ENCODE measurements around the gene TXNDC5. TPM values are rescaled to one million over a fixed set of nuclear protein-coding genes. Genes with fewer than 3 reads are reported as not detected.

The TXNDC5 gene
- total and polyA plus RNA-seq, 9 of the 15 experiments (the other 6 are each of a cell fraction or from before 2014, with no cell fraction given): 33.9 to 156 (median 137) TPM

DNA sequence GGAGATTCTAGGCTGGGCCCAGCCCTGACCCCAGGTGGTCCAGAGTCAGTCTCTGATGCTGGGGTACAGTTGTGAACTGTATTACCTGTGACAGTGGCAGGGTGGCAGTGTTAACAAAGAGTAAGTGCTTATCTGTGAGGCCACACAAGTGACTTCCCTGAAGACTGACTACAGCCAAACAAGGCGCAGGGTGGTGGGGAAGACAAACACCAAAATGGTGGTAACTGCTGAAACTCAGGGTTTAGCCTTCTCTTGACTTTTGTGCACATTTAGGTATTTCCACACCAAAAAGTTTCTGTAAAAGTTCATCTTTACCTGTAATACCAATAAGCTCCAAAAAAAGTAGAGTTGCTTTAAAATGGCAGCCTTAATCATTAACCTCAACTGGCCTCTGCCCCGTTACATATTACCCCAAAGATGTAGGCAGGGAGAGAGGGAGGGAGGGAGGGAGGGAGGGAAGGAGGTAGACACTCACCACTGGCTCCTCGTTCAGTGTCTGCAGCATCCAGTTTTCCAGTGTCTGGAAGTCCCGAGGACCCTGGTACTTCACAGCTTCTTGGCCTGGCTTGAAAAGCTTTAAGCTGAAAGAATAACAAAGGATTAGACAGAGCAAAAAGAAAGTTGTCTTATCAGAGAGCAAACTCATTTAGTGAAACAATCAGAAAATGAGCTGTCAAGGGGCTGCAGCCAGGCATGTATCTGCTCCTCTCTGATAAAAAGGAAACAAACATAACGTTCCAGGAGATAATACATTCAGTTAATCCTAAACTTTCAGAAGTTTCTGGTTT is 11.3 kb downstream of the TXNDC5 start (continued):
- no peak for TF ChIP-seq NUFIP1 (IDR thresholded peaks at IDR 0.05; ENCODE audit: partially characterized antibody)
- TF ChIP-seq ATF1 (CRISPR knock-in tag; IDR thresholded peaks at IDR 0.05): no peak
- 0 out of 2 replicates have a peak, but pooled peaks have one; percentile 4 for TF ChIP-seq ATF1 (tag; IDR thresholded peaks at IDR 0.05)
- TF ChIP-seq NEUROD1 (IDR thresholded peaks at IDR 0.05; ENCODE audit: borderline replicate concordance, low read depth, low read length, partially characterized antibody): no peak
- peak; percentile 91 for TF ChIP-seq FOSL1 (tag; conservative IDR thresholded peaks at IDR 0.05)
- TF ChIP-seq, protein P1, sequence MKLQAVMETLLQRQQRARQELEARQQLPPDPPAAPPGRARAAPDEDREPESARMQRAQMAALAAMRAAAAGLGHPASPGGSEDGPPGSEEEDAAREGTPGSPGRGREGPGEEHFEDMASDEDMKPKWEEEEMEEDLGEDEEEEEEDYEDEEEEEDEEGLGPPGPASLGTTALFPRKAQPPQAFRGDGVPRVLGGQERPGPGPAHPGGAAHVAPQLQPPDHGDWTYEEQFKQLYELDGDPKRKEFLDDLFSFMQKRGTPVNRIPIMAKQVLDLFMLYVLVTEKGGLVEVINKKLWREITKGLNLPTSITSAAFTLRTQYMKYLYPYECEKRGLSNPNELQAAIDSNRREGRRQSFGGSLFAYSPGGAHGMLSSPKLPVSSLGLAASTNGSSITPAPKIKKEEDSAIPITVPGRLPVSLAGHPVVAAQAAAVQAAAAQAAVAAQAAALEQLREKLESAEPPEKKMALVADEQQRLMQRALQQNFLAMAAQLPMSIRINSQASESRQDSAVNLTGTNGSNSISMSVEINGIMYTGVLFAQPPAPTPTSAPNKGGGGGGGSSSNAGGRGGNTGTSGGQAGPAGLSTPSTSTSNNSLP (IDR thresholded peaks at IDR 0.05; ENCODE audit: borderline replicate concordance, low read depth, low read length): peak; percentile 40; the same call in 1 of the 2 replicates
- peak; percentile 45; the same call in 1 of the 2 replicates for TF ChIP-seq GATAD2B (IDR thresholded peaks at IDR 0.05; ENCODE audit: borderline replicate concordance)
- TF ChIP-seq STAT5A (IDR thresholded peaks at IDR 0.05; ENCODE audit: borderline replicate concordance, low read length): peak; percentile 90
- no peak for TF ChIP-seq THAP7 (CRISPR knock-in tag; IDR thresholded peaks at IDR 0.05)
- no peak for TF ChIP-seq ZNF444 (CRISPR knock-in tag; IDR thresholded peaks at IDR 0.05)
- TF ChIP-seq ILF3 (IDR thresholded peaks at IDR 0.05; ENCODE audit: borderline replicate concordance): peak; percentile 91; the same call in 1 of the 2 replicates
- TF ChIP-seq, protein P2, sequence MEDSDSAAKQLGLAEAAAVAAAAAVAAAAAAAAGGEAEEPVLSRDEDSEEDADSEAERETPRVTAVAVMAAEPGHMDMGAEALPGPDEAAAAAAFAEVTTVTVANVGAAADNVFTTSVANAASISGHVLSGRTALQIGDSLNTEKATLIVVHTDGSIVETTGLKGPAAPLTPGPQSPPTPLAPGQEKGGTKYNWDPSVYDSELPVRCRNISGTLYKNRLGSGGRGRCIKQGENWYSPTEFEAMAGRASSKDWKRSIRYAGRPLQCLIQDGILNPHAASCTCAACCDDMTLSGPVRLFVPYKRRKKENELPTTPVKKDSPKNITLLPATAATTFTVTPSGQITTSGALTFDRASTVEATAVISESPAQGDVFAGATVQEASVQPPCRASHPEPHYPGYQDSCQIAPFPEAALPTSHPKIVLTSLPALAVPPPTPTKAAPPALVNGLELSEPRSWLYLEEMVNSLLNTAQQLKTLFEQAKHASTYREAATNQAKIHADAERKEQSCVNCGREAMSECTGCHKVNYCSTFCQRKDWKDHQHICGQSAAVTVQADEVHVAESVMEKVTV (CRISPR knock-in tag; IDR thresholded peaks at IDR 0.05): peak; percentile 75
- TF ChIP-seq ZNF3 (CRISPR knock-in tag; IDR thresholded peaks at IDR 0.05): no peak
- TF ChIP-seq DMBX1 (CRISPR knock-in tag; IDR thresholded peaks at IDR 0.05; ENCODE audit: borderline replicate concordance): peak; percentile 85
- TF ChIP-seq ARID1B (IDR thresholded peaks at IDR 0.05): peak; percentile 98
- peak; percentile 68 to 95; a peak in 3 of 4 replicates for TF ChIP-seq HDAC1 (IDR thresholded peaks at IDR 0.05)
- TF ChIP-seq KHSRP (IDR thresholded peaks at IDR 0.05): 0 out of 2 replicates have a peak, but pooled peaks have one; percentile 45
- TF ChIP-seq HMG20A (CRISPR knock-in tag; conservative IDR thresholded peaks at IDR 0.05): no peak
- no peak for TF ChIP-seq ZNF224 (CRISPR knock-in tag; IDR thresholded peaks at IDR 0.05)
- TF ChIP-seq ELF1 (tag; IDR thresholded peaks at IDR 0.05): peak; percentile 49; the same call in 1 of the 2 replicates
- TF ChIP-seq DPF2 (IDR thresholded peaks at IDR 0.05): peak; percentile 96
- peak; percentile 55; the same call in 1 of the 2 replicates for TF ChIP-seq ZNF584 (CRISPR knock-in tag; IDR thresholded peaks at IDR 0.05; ENCODE audit: low read depth)
- TF ChIP-seq FOXM1 (IDR thresholded peaks at IDR 0.05; ENCODE audit: low read depth): peak; percentile 92
- no peak for TF ChIP-seq FOXM1 (CRISPR knock-in tag; IDR thresholded peaks at IDR 0.05; ENCODE audit: low read depth)
- 0 out of 2 replicates have a peak, but pooled peaks have one; percentile 50 for TF ChIP-seq ZKSCAN8 (CRISPR knock-in tag; IDR thresholded peaks at IDR 0.05)
- TF ChIP-seq RNF2 (IDR thresholded peaks at IDR 0.05): peak; percentile 25; the same call in 1 of the 2 replicates
- no peak for TF ChIP-seq COPS2 (conservative IDR thresholded peaks at IDR 0.05)
- TF ChIP-seq HDAC8 (tag; IDR thresholded peaks at IDR 0.05): no peak
